Measurements from ENCODE around the gene RTTN. TPM values are rescaled to one million over a fixed set of nuclear protein-coding genes. Genes with fewer than 3 reads are reported as not detected.

Gene RTTN
- total and polyA plus RNA-seq, 9 of the 15 experiments (the other 6 are each of a cell fraction or from before 2014, with no cell fraction given) = 3.1 to 18.3 (median 10.6) TPM

- TF ChIP-seq, protein P1, sequence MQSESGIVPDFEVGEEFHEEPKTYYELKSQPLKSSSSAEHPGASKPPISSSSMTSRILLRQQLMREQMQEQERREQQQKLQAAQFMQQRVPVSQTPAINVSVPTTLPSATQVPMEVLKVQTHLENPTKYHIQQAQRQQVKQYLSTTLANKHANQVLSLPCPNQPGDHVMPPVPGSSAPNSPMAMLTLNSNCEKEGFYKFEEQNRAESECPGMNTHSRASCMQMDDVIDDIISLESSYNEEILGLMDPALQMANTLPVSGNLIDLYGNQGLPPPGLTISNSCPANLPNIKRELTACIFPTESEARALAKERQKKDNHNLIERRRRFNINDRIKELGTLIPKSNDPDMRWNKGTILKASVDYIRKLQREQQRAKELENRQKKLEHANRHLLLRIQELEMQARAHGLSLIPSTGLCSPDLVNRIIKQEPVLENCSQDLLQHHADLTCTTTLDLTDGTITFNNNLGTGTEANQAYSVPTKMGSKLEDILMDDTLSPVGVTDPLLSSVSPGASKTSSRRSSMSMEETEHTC (IDR thresholded peaks at IDR 0.05) = no peak
- TF ChIP-seq SPI1 (IDR thresholded peaks at IDR 0.05; ENCODE audit: borderline replicate concordance, low read depth, low read length) (no peak), KAT2B (IDR thresholded peaks at IDR 0.05; ENCODE audit: low read depth, low read length) (no peak), ZNF76 (CRISPR knock-in tag; IDR thresholded peaks at IDR 0.05; ENCODE audit: borderline replicate concordance) (no peak), ZNF75A (CRISPR knock-in tag; IDR thresholded peaks at IDR 0.05) (no peak), FOXJ2 (tag; IDR thresholded peaks at IDR 0.05) (no peak), HNRNPUL1 (IDR thresholded peaks at IDR 0.05; ENCODE audit: low read length) (no peak), PHF21A (IDR thresholded peaks at IDR 0.05; ENCODE audit: borderline replicate concordance, low read depth) (no peak)
- TF ChIP-seq, protein P2, sequence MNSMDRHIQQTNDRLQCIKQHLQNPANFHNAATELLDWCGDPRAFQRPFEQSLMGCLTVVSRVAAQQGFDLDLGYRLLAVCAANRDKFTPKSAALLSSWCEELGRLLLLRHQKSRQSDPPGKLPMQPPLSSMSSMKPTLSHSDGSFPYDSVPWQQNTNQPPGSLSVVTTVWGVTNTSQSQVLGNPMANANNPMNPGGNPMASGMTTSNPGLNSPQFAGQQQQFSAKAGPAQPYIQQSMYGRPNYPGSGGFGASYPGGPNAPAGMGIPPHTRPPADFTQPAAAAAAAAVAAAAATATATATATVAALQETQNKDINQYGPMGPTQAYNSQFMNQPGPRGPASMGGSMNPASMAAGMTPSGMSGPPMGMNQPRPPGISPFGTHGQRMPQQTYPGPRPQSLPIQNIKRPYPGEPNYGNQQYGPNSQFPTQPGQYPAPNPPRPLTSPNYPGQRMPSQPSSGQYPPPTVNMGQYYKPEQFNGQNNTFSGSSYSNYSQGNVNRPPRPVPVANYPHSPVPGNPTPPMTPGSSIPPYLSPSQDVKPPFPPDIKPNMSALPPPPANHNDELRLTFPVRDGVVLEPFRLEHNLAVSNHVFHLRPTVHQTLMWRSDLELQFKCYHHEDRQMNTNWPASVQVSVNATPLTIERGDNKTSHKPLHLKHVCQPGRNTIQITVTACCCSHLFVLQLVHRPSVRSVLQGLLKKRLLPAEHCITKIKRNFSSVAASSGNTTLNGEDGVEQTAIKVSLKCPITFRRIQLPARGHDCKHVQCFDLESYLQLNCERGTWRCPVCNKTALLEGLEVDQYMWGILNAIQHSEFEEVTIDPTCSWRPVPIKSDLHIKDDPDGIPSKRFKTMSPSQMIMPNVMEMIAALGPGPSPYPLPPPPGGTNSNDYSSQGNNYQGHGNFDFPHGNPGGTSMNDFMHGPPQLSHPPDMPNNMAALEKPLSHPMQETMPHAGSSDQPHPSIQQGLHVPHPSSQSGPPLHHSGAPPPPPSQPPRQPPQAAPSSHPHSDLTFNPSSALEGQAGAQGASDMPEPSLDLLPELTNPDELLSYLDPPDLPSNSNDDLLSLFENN (IDR thresholded peaks at IDR 0.05; ENCODE audit: low read depth in 2 of 2, low read length in 2 of 2) = no peak
Measured at GRCh38 chr18:69996951-69997798, 208.3 kb downstream of the RTTN start (continued).
